ENCODE measurements around the gene DNASE2B.
"Not testable (repeated sequence)": the region's sequence is repeated elsewhere in the genome, so short reads cannot be mapped to it uniquely, and the experiment has no call there.

DNA sequence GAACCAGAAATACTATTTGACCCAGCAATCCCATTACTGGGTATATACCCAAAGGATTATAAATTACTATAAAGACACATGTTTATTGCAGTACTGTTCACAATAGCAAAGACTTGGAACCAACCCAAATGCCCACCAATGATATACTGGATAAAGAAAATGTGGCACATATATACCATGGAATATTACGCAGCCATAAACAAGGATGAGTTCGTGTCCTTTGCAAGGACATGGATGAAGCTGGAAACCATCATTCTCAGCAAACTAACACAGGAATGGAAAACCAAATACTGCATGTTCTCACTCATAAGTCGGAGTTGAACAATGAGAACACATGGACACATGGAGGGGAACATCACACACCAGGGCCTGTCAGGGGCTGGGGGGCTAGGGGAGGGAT, 50.4 kb downstream of the DNASE2B start:
- not testable (repeated sequence) for TF ChIP-seq YY1 (IDR thresholded peaks at IDR 0.05; ENCODE audit: insufficient read depth, insufficient read length); ZNF274 (IDR thresholded peaks at IDR 0.05; ENCODE audit: low read depth, low read length); SUZ12 (IDR thresholded peaks at IDR 0.05; ENCODE audit: extremely low read depth, insufficient read depth, insufficient read length)

Data from NT2/D1 (cell line).